ENCODE measurements around the gene NXT1. TPM values are rescaled to one million over a fixed set of nuclear protein-coding genes. Genes with fewer than 3 reads are reported as not detected.
"Not testable (repeated sequence)": the region's sequence is repeated elsewhere in the genome, so short reads cannot be mapped to it uniquely, and the experiment has no call there.

NXT1 gene
- total and polyA plus RNA-seq, 11 donors = 4.2 to 20.1 (median 9.1) TPM

GRCh38 chr20:23302801-23303200 lies 47.8 kb upstream of the NXT1 start:
- H3K27ac ChIP-seq = no peak overlapping the region
- no peaks in the 10 kb centered on the region for H3K4me1 ChIP-seq
- TF ChIP-seq CTCF (IDR thresholded peaks at IDR 0.05) (no peak), POLR2A (IDR thresholded peaks at IDR 0.05) (no peak)
- peaks cover 0 to 3% (median 0%) of the 10 kb centered on the region in 12 donors for H3K9me3 ChIP-seq
- DNase-seq (no peak), ATAC-seq (no peak)
- H3K36me3 ChIP-seq = no peaks in the 10 kb centered on the region
- H3K4me3 ChIP-seq = no peak overlapping the region
- 88 to 93% (median 90%) methylated on average over 9 of the region's 9 CpGs for WGBS, 4 donors
- H3K27me3 ChIP-seq = no peaks in the 10 kb centered on the region
- intact Hi-C loops (cut with DNase I) = loop anchor here in 1 of 10 donors (5.0 kb wide), 1 partner anchor 36 kb away; no protein-coding TSS in a partner anchor

- WGBS, 4 donors = 78 to 87% (median 83%) methylated on average over 5 of the region's 5 CpGs
These were observed 47.1 kb upstream of the NXT1 start for GRCh38 chr20:23303325-23304102.

DNA sequence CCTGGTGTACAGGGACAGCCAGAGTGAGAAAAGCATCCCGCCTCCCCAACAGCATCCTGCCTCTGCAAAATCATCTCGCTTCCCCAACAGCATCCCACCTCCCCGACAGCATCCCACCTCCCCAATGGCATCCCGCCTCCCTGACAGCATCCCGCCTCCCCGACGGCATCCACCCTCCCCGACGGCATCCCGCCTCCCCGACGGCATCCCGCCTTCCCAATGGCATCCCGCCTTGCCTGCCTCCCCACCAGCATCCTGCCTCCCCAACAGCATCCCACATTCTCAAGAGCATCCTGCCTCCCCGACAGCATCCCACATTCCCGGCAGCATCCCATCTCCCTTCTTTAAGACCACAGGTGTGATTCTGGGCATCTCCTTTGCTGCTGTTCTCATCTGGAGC lies 46.0 kb upstream of the NXT1 start:
- DNase-seq (no peak), ATAC-seq (no peak)
- Histone ChIP-seq H3K36me3 (no peaks in the 10 kb centered on the region), H3K4me3 (no peak overlapping the region), H3K9me3 (peaks cover 0 to 3% (median 0%) of the 10 kb centered on the region in 12 donors), H3K4me1 (no peaks in the 10 kb centered on the region), H3K27ac (no peak overlapping the region), H3K27me3 (no peaks in the 10 kb centered on the region)
- 81 to 86% (median 85%) methylated on average over 16 of the region's 16 CpGs for WGBS, 4 donors
- TF ChIP-seq POLR2A (IDR thresholded peaks at IDR 0.05) (no peak), CTCF (IDR thresholded peaks at IDR 0.05) (no peak)
- intact Hi-C loops (cut with DNase I) = loop anchor here in 1 of 10 donors (5.0 kb wide), 1 partner anchor 37 kb away; no protein-coding TSS in a partner anchor

More at GRCh38 chr20:23303325-23304102, 47.1 kb upstream of the NXT1 start:
- no peak overlapping the region for H3K4me3 ChIP-seq
- no peaks in the 10 kb centered on the region for H3K27me3 ChIP-seq
- intact Hi-C loops (cut with DNase I) = loop anchor here in 1 of 10 donors (5.0 kb wide), 1 partner anchor 36 kb away; no protein-coding TSS in a partner anchor
- DNase-seq = no peak
- no peaks in the 10 kb centered on the region for H3K4me1 ChIP-seq
- no peak overlapping the region for H3K27ac ChIP-seq
- no peak for ATAC-seq
- peaks cover 0 to 3% (median 0%) of the 10 kb centered on the region in 12 donors for H3K9me3 ChIP-seq
- H3K36me3 ChIP-seq = no peaks in the 10 kb centered on the region
- TF ChIP-seq CTCF (IDR thresholded peaks at IDR 0.05) = no peak
- TF ChIP-seq POLR2A (IDR thresholded peaks at IDR 0.05) = no peak

- Histone ChIP-seq H3K27ac (no peak overlapping the region), H3K4me3 (no peak overlapping the region), H3K36me3 (no peaks in the 10 kb centered on the region), H3K4me1 (no peaks in the 10 kb centered on the region), H3K9me3 (peaks cover 0 to 3% (median 0%) of the 10 kb centered on the region in 12 donors), H3K27me3 (no peaks in the 10 kb centered on the region)
- WGBS, 4 donors = 66 to 85% (median 79%) methylated on average over 3 of the region's 3 CpGs
- intact Hi-C loops (cut with DNase I) = no loop called here
- no peak for DNase-seq
- TF ChIP-seq CTCF (IDR thresholded peaks at IDR 0.05) (no peak), POLR2A (IDR thresholded peaks at IDR 0.05) (no peak)
- peak; percentile 26 to 71 (median 42) for ATAC-seq
These were observed 45.5 kb upstream of the NXT1 start for GRCh38 chr20:23305098-23305497.

DNA sequence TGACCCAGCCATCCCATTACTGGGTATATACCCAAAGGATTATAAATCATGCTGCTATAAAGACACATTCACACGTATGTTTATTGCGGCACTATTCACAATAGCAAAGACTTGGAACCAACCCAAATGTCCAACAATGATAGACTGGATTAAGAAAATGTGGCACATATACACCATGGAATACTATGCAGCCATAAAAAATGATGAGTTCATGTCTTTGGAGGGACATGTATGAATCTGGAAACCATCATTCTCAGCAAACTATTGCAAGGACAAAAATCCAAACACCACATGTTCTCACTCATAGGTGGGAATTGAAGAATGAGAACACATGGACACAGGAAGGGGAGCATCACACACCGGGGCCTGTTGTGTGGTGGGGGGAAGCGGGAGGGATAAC lies 43.2 kb upstream of the NXT1 start:
- H3K9me3 ChIP-seq; H3K27ac ChIP-seq; H3K4me3 ChIP-seq; ATAC-seq; H3K36me3 ChIP-seq; H3K4me1 ChIP-seq; H3K27me3 ChIP-seq; intact Hi-C loops (cut with DNase I); DNase-seq: not testable (repeated sequence)
- WGBS, 4 donors = 93 to 96% (median 95%) methylated on average over 2 of the region's 4 CpGs

Data from heart left ventricle (tissue), 16 donors.